ENCODE data around the gene STRADB.
"Not testable (repeated sequence)": the region's sequence is repeated elsewhere in the genome, so short reads cannot be mapped to it uniquely, and the experiment has no call there.

STRADB gene

DNA sequence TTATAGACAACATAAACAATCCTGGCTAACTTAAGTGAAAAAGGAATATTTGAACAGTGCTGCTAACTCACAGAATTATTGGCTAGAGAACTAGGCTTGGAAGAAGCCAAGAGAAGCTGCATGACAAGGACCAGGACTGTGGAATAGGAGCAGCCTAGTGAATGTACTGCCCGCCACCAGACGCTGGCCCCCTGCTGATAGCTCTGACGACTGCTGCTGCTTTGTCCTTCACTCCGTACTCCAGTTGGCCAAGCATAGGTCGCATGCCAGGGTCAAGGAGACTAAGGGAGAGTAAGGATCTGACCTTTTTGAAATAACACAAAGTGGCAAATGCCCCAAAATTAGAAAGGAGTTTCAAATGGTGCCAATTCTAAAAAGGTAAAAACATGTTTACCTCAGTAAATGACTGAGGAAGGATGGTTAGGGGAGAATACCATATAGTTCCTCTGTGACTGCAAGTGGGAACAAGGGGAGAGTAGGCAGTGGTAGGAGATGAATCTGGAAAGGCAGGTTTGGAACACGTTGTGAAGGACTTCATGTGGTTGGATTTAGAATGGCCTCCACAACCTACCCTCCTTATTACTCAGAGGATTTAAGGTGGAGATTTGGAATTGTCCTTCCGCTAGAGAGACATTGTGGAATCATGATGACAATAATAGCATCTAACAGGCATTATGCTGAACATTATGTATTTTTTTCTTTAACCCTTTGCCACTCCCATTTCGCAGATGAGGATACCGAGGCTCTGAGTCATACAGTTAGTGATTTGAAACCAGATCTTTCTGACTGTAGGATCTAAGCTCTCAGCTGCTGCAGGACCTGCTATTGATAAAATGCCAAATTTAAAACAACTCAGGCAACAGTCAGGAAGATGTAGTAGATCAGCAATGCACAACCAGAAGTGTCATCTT is 19.5 kb downstream of the STRADB start:
- DNase-seq = no peak

DNA sequence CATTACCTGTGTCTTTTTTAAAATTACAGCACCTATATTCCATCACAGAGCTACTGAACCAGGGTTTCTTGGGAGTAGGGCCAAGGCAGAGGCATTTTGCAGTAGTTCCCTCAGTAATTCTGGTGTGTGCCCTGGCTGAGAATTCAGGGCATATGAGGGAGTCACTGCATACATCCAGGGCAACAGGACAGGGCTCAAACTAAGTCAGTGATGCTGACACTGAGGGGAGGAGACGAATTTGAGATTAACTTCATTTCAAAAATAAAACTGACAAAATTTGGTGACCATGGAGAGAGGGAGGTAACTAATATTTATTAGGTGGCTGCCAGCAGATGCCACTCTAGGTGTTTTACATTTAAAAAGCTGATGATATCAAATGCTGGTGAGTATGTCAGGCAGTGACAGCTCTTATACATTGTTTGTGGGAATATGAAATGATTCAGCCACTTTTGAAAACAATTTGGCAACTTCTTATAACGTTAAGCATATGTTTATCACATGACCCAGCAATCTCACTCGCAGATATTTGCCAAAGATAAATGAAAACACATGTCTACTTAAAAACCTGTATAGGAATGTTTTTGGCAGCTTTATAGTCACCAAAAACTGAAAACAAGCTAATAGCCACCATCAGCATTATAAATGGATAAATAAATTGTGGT is 20.3 kb downstream of the STRADB start:
- DNase-seq = no peak

DNA sequence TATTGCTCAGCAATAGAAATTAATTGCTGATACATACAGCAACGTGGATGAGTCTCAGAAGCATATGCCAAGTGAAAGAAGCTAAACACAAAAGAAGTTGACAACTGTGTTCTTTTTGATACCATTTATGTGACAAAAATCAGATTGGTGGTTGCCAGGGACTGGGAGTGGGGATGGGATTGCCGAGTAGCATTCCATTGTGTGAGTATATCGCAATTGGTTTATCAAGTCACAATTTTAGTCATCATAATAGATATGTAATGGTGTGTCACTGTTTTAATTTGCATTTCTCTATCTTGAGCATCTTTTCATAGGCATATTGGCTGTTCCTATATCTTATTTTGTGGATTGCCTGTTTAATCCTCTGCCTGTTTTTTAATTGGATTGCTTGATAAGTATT is 20.9 kb downstream of the STRADB start:
- no peak for DNase-seq

DNA sequence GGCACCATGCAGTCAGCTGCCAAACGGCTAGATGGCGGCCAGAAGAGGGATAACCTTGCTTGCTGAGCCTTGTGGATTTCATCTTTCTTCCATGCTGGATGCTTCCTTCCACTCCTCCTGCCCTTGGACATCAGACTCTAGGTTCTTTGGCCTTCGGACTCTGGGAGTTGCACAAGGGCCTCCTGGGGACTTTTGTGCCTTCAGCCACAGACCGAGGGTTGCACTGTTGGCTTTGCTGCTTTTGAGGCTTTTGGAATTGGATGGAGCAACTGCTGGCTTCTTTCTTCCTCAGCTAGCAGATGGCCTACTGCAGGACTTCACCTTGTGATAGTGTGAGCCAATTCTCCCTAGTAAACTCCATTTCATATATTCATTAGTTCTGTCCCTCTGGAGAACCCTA is 31.0 kb downstream of the STRADB start:
- no peak for DNase-seq

DNA sequence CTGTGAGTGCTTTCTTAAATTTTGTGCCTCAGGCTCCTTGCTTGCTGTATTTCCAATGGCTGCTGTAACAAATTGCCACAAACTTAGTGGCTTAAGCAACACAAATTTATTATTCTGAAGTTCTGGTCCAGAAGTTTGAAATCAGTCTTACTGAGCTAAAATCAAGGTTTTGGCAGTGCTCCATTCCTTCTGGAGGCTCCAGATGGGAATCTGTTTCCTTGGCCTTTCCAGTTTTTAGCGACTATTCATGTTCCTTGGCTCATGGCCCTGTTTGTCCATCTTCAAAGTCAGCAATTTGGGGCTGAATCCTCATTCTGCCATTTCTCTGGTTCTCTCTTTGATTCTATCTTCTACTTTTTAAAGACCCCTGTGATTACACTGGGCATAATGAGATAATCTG is 31.8 kb downstream of the STRADB start:
- no peak for DNase-seq

DNA sequence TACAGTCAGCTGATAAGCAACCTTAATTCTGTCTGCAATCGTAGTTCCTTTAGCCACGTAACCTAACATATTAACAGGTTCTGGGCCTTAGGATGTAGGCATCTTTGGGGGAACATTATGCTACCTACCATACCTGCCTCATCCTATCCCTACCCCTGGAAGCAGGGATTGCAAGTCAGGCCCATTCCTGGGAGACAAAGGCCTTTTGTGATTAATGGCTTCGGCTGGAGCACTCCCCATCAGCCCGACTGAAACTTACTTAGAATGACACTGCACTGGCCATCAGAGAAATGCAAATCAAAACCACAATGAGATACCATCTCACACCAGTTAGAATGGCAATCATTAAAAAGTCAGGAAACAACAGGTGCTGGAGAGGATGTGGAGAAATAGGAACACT is 32.2 kb downstream of the STRADB start:
- not testable (repeated sequence) for DNase-seq

DNA sequence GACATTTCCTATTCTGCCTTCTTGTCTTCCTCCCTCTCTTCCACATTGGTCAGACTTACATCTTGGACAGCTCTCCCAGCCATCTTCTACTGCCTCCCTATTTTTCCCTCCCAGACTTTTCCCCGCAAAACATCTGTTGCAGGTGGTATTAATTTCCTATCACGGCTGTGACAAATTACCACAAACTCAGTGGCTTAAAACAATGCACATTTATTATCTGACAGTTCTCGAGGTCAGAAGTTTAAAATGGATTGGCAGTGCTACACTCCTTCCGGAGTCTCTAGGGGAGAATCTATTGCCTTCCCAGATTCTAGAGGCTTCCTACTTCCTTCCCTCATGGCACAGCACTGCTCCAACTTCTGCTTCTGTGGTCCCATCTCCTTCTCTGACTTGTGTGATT is 33.3 kb downstream of the STRADB start:
- DNase-seq = no peak

DNA sequence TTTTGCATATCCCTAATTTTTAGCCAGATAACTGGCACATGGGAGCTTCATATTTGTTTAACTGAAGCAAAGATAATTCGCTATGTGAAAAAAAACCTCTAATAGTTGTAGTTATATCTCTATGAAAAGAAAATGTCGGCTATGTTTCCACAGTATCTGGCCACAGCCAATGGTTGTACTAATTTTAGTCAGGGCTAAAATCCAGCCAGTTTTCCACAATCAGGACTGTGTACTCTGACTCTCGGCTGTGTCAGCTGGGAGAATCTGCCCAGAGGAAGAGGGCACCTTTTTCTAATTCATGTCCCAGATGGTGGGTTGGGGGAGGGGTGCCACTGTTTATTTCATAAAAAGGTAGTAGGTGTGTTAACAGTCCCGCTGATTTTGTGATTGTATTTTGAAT is 38.8 kb downstream of the STRADB start:
- no peak for DNase-seq

DNA sequence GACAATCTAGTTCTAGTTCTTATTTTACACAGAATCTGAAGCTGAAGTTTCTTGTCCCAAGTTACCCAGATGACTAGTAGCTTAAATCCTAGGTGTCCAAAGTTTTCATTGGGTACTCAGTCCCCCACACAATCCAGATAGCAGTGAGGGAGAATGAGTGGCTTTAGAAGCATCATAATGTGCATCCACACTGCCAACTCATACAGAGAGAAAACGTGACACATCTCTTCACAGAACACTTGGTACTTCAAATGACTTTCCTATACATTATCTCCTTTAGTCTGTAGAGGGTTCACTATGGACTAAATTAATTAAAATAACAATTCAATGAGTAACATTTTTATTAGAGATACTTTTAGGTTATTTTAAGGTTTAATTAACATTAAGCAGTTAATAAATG is 45.2 kb downstream of the STRADB start:
- DNase-seq = no peak

DNA sequence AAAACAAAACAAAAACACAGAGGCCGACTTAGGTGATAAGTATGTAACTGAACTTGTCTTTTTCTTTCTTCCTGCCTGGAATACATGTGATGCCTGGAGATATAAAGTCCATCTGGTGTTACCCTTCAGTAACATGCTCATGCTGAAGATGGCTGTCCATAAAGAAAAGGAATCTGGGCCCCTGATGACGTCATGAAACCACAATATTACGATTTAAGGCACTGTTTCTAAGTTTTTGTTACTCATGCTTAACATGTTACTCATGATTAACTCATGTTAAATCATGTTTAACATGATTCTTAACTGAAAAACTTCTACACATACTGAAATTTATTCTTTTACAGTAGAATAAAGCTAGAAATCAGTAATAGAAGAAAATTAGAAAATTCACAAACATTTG is 49.0 kb downstream of the STRADB start:
- no peak for DNase-seq

DNA sequence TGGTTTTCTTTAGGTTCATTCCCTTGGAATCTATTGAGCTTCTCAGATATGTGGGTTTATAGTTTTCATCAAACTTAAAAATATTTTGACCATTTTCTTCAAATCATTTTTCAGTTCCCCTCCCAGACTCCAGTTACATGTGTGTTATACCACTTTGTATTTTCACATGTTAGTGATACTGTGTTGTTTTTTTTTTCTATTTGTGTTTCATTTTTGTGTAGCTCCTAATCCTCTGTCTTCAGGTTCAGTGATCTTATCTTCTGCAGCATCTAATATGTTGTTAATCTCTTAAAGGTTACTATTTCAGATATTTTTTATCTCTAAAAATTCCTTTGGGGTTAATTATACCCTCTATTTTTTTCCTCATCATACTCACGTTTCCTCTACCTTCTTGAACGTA is 51.2 kb downstream of the STRADB start:
- DNase-seq = no peak

DNA sequence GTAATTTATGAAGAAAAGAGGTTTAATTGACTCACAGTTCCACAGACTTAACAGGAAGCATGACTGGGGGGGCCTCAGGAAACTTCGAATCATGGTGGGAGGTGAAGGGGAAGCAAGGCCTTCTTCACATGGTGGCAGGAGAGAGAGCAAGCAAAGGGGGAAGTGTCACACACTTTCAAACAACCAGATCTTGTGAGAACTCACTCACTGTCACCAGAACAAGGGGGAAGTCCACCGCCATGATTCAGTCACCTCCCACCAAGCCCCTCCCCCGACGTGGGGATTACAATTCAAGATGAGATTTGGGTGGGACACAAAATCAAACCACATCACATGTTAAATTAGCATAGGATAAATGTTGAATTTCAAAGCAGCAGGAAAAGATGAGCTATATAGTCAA is 56.2 kb downstream of the STRADB start:
- no peak for DNase-seq

DNA sequence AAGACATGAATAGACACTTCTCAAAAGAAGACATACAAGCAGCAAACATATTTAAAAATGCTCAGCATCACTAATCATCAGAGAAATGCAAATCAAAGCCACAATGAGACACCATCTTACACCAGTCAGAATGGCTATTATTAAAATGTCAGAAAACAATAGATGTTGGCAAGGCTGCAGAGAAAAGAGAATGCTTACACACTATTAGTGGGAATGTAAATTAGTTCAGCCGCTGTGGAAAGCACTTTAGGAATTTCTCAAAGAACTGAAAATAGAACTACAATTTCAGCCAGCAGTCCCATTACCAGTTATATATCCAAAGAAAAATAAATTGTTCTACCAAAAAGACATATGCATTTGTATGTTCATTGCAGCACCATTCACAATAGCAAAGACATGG is 61.7 kb downstream of the STRADB start:
- DNase-seq = no peak

DNA sequence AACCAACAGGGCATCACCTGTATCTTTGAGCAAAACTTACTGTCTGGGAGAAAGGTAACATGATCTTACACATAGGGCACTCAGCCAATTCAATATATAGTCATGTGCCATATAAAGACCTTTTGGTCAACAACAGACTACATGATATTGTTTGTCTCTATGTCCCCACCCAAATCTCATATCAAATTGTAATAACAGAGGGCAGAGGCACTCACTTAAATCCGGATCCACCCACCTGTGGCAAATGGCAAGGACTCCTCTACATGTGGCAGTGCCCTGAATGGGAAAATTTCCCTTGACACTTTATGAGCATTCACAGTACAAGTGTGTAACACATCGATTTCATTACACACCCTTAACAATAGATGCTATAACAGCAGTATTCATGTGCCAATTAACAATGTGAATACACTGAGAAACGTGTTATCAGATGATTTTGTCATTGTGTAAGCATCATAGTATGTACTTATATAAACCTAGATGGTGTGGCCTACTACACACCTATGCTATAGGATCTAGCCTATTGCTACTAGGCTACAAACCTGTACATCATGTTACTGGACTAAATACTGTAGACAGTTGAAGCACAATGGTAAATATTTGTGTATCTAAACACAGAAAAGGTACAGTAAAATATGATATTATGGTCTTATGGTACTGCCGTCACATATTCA is 64.2 kb downstream of the STRADB start:
- no peak for DNase-seq

DNA sequence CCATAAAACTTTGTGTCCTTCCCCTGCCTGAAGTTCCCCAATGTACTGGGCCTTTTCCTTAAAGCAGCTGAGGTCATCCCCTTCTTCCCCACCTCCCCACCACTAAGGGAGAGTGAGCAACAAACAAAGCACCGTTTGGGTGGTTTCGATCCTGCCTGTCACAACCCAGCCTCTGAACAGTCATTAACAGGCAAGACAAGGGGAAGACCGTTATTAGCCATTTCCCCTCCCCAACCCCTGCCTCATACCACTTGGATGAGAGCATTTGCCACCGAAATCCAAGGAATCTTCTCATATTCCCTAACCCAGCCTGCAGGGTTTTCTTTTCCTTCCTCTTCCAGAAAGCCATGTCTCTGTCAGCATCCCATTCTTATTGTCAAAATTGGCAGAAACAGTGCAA is 65.6 kb downstream of the STRADB start:
- no peak for DNase-seq

DNA sequence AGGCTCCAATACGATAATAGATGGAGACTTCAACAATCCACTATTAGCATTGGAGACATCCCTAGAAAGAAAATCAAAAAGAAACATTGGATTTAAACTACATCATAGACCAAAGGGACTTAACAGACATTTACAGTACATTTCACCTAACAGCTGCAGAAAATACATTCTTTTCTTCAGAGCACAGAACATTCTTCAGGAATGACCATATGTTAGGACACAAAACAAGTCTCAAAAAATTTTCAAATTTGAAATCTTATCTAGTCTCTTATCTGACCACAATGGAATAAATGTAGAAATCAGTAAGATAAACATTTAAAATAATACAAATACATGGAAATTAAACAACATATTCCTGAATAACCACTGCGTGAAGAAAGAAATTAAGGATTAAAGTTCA is 68.7 kb downstream of the STRADB start:
- no peak for DNase-seq

DNA sequence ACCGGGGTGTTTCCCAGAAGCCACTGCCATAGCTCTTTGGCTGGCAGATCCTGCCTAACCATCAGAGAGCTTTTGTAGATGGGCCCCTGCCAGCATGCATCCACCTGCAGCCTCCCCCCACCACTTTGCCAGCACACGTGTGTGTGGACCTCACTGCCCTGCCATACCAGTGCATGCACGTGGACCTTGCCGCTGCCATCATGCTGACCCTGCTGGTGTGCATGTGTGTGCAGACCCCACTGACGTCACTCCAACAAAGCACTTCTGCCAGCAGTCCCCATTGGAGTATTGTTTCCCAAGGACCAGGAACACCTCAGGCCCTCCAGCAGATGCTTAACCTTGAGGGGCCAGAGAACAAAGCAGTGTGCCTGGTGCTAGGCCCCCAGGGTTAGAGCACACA is 71.4 kb downstream of the STRADB start:
- DNase-seq = no peak

DNA sequence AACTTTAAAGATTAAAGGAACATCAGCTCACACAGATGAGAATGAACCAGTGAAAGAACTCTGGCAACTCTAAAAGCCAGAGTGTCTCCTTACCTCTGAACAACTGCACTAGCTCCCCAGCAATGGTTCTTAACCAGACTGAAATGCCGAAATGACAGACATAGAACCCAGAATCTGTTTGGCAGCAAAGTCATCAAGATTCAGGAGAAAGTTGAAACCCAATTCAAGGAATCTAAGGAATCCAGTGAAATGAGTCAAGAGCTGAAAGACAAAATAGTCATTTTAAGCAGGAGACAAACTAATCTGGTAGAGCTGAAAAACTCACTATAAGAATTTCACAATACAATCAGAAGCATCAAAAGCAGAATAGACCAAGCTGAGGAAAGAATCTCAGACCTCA is 72.0 kb downstream of the STRADB start:
- no peak for DNase-seq

Measured in cerebellar nuclear complex (tissue), 1 donor.